ENCODE measurements around the gene TSPAN15.
A peak's percentile ranks its signal among the peaks of the same experiment; 100 is the strongest.

Gene TSPAN15

GRCh38 chr10:69492091-69492745 is 41.0 kb downstream of the TSPAN15 start:
- H3K27ac ChIP-seq (ENCODE audit: low read length), result no peak overlapping the region
- H3K4me3 ChIP-seq (ENCODE audit: low read depth in 1 of 2, low read length in 2 of 2), result no peak overlapping the region
- no peaks in the 10 kb centered on the region for H3K27me3 ChIP-seq (ENCODE audit: low read depth, low read length)
- H3K36me3 ChIP-seq (ENCODE audit: control insufficient read depth in 1 of 2, insufficient read depth in 2 of 2, low read length in 2 of 2), result peaks cover 0 to 3% of the 10 kb centered on the region in 2 donors
- no peaks in the 10 kb centered on the region for H3K9me3 ChIP-seq (ENCODE audit: control insufficient read depth in 1 of 2, low read length in 2 of 2)
- H3K4me1 ChIP-seq (ENCODE audit: control insufficient read depth in 1 of 2, insufficient read depth in 2 of 2, low read length in 2 of 2), result peaks cover 0 to 65% of the 10 kb centered on the region in 2 donors

- H3K9me3 ChIP-seq (ENCODE audit: control insufficient read depth in 1 of 2, low read length in 2 of 2), result no peaks in the 10 kb centered on the region
- H3K4me1 ChIP-seq (ENCODE audit: control insufficient read depth in 1 of 2, insufficient read depth in 2 of 2, low read length in 2 of 2), result peaks cover 0 to 67% of the 10 kb centered on the region in 2 donors
- H3K27ac ChIP-seq (ENCODE audit: low read length), result no peak overlapping the region
- no peak overlapping the region for H3K4me3 ChIP-seq (ENCODE audit: low read depth in 1 of 2, low read length in 2 of 2)
- H3K27me3 ChIP-seq (ENCODE audit: low read depth, low read length), result no peaks in the 10 kb centered on the region
- peaks cover 0 to 3% of the 10 kb centered on the region in 2 donors for H3K36me3 ChIP-seq (ENCODE audit: control insufficient read depth in 1 of 2, insufficient read depth in 2 of 2, low read length in 2 of 2)
Observed at GRCh38 chr10:69492746-69493462, 41.6 kb downstream of the TSPAN15 start.

GRCh38 chr10:69494626-69495558 is 43.6 kb downstream of the TSPAN15 start:
- H3K4me1 ChIP-seq (ENCODE audit: control insufficient read depth in 1 of 2, insufficient read depth in 2 of 2, low read length in 2 of 2), result peaks cover 0 to 83% of the 10 kb centered on the region in 2 donors
- H3K27ac ChIP-seq (ENCODE audit: low read length), result no peak overlapping the region
- no peaks in the 10 kb centered on the region for H3K9me3 ChIP-seq (ENCODE audit: control insufficient read depth in 1 of 2, low read length in 2 of 2)
- H3K27me3 ChIP-seq (ENCODE audit: low read depth, low read length), result no peaks in the 10 kb centered on the region
- H3K4me3 ChIP-seq (ENCODE audit: low read depth in 1 of 2, low read length in 2 of 2), result no peak overlapping the region
- H3K36me3 ChIP-seq (ENCODE audit: control insufficient read depth in 1 of 2, insufficient read depth in 2 of 2, low read length in 2 of 2), result peaks cover 0 to 3% of the 10 kb centered on the region in 2 donors

GRCh38 chr10:69495666-69496065 is 44.4 kb downstream of the TSPAN15 start:
- no peak overlapping the region for H3K4me3 ChIP-seq (ENCODE audit: low read depth in 1 of 2, low read length in 2 of 2)
- H3K9me3 ChIP-seq (ENCODE audit: control insufficient read depth in 1 of 2, low read length in 2 of 2), result no peaks in the 10 kb centered on the region
- peaks cover 0 to 3% of the 10 kb centered on the region in 2 donors for H3K36me3 ChIP-seq (ENCODE audit: control insufficient read depth in 1 of 2, insufficient read depth in 2 of 2, low read length in 2 of 2)
- H3K27me3 ChIP-seq (ENCODE audit: low read depth, low read length), result no peaks in the 10 kb centered on the region
- no peak overlapping the region for H3K27ac ChIP-seq (ENCODE audit: low read length)
- peaks cover 0 to 90% of the 10 kb centered on the region in 2 donors for H3K4me1 ChIP-seq (ENCODE audit: control insufficient read depth in 1 of 2, insufficient read depth in 2 of 2, low read length in 2 of 2)

- Histone ChIP-seq H3K4me1 (ENCODE audit: control insufficient read depth in 1 of 2, insufficient read depth in 2 of 2, low read length in 2 of 2) (peaks cover 0 to 83% of the 10 kb centered on the region in 2 donors), H3K4me3 (ENCODE audit: low read depth in 1 of 2, low read length in 2 of 2) (no peak overlapping the region), H3K36me3 (ENCODE audit: control insufficient read depth in 1 of 2, insufficient read depth in 2 of 2, low read length in 2 of 2) (peaks cover 0 to 3% of the 10 kb centered on the region in 2 donors), H3K27me3 (ENCODE audit: low read depth, low read length) (no peaks in the 10 kb centered on the region), H3K9me3 (ENCODE audit: control insufficient read depth in 1 of 2, low read length in 2 of 2) (no peaks in the 10 kb centered on the region), H3K27ac (ENCODE audit: low read length) (no peak overlapping the region)
Observed at GRCh38 chr10:69496352-69497230, 45.3 kb downstream of the TSPAN15 start.

GRCh38 chr10:69497231-69497561 is 45.9 kb downstream of the TSPAN15 start:
- Histone ChIP-seq H3K36me3 (ENCODE audit: control insufficient read depth in 1 of 2, insufficient read depth in 2 of 2, low read length in 2 of 2) (peaks cover 0 to 3% of the 10 kb centered on the region in 2 donors), H3K27me3 (ENCODE audit: low read depth, low read length) (no peaks in the 10 kb centered on the region), H3K27ac (ENCODE audit: low read length) (no peak overlapping the region), H3K9me3 (ENCODE audit: control insufficient read depth in 1 of 2, low read length in 2 of 2) (no peaks in the 10 kb centered on the region), H3K4me1 (ENCODE audit: control insufficient read depth in 1 of 2, insufficient read depth in 2 of 2, low read length in 2 of 2) (peaks cover 0 to 77% of the 10 kb centered on the region in 2 donors), H3K4me3 (ENCODE audit: low read depth in 1 of 2, low read length in 2 of 2) (no peak overlapping the region)

GRCh38 chr10:69497611-69498390 is 46.5 kb downstream of the TSPAN15 start:
- Histone ChIP-seq H3K4me1 (ENCODE audit: control insufficient read depth in 1 of 2, insufficient read depth in 2 of 2, low read length in 2 of 2) (peaks cover 0 to 71% of the 10 kb centered on the region in 2 donors), H3K27ac (ENCODE audit: low read length) (peak overlapping the region; percentile 5), H3K4me3 (ENCODE audit: low read depth in 1 of 2, low read length in 2 of 2) (no peak overlapping the region), H3K27me3 (ENCODE audit: low read depth, low read length) (no peaks in the 10 kb centered on the region), H3K36me3 (ENCODE audit: control insufficient read depth in 1 of 2, insufficient read depth in 2 of 2, low read length in 2 of 2) (peaks cover 0 to 3% of the 10 kb centered on the region in 2 donors), H3K9me3 (ENCODE audit: control insufficient read depth in 1 of 2, low read length in 2 of 2) (no peaks in the 10 kb centered on the region)

GRCh38 chr10:69498711-69499471 is 47.6 kb downstream of the TSPAN15 start:
- Histone ChIP-seq H3K4me3 (ENCODE audit: low read depth in 1 of 2, low read length in 2 of 2) (no peak overlapping the region), H3K4me1 (ENCODE audit: control insufficient read depth in 1 of 2, insufficient read depth in 2 of 2, low read length in 2 of 2) (peaks cover 0 to 62% of the 10 kb centered on the region in 2 donors), H3K9me3 (ENCODE audit: control insufficient read depth in 1 of 2, low read length in 2 of 2) (no peaks in the 10 kb centered on the region), H3K27ac (ENCODE audit: low read length) (peak overlapping the region; percentile 7), H3K36me3 (ENCODE audit: control insufficient read depth in 1 of 2, insufficient read depth in 2 of 2, low read length in 2 of 2) (peaks cover 3 to 5% of the 10 kb centered on the region in 2 donors), H3K27me3 (ENCODE audit: low read depth, low read length) (no peaks in the 10 kb centered on the region)

- no peak overlapping the region for H3K4me3 ChIP-seq (ENCODE audit: low read depth in 1 of 2, low read length in 2 of 2)
- no peaks in the 10 kb centered on the region for H3K9me3 ChIP-seq (ENCODE audit: control insufficient read depth in 1 of 2, low read length in 2 of 2)
- peaks cover 3 to 9% of the 10 kb centered on the region in 2 donors for H3K36me3 ChIP-seq (ENCODE audit: control insufficient read depth in 1 of 2, insufficient read depth in 2 of 2, low read length in 2 of 2)
- no peak overlapping the region for H3K27ac ChIP-seq (ENCODE audit: low read length)
- peaks cover 0 to 52% of the 10 kb centered on the region in 2 donors for H3K4me1 ChIP-seq (ENCODE audit: control insufficient read depth in 1 of 2, insufficient read depth in 2 of 2, low read length in 2 of 2)
- no peaks in the 10 kb centered on the region for H3K27me3 ChIP-seq (ENCODE audit: low read depth, low read length)
Observed at GRCh38 chr10:69499726-69500689, 48.7 kb downstream of the TSPAN15 start.
